ENCODE data around the gene TRIO.

GRCh38 chr5:14101922-14102321 lies 41.2 kb upstream of the TRIO start:
- no peak for TF ChIP-seq CTCF (tag by site-specific recombination; IDR thresholded peaks at IDR 0.05)
- no peak for TF ChIP-seq ZNF639 (tag by site-specific recombination; IDR thresholded peaks at IDR 0.05)
- TF ChIP-seq ZNF416 (tag by site-specific recombination; IDR thresholded peaks at IDR 0.05): no peak
- TF ChIP-seq ZNF473 (tag by site-specific recombination; IDR thresholded peaks at IDR 0.05): no peak
- TF ChIP-seq ZNF843 (tag by site-specific recombination; IDR thresholded peaks at IDR 0.05): no peak
- TF ChIP-seq ZBTB21 (tag by site-specific recombination; IDR thresholded peaks at IDR 0.05): no peak
